K562 (cell line): Measurements from ENCODE around the gene CIAO2B. TPM values are rescaled to one million over a fixed set of nuclear protein-coding genes. Genes with fewer than 3 reads are reported as not detected.

Experiments used
- ARID3B ChIP-seq: fragments of 250-450 bp; sonication (Bioruptor Pico); IDR thresholded peaks from 2 replicates; pipeline ENCODE4 v1.4.0; 2020; ENCODE audit warnings: borderline replicate concordance
- BRD4 ChIP-seq: fragments of 200-600 bp; sonication (generic); IDR thresholded peaks from 2 replicates; pipeline ENCODE4 v1.6.1; 2017; ENCODE audit warnings: inconsistent platforms
- CHD4 ChIP-seq: fragments of 200-600 bp; sonication (generic); IDR thresholded peaks from 3 replicates; pipeline ENCODE4 v1.6.1; 2012; ENCODE audit warnings: low read depth, mild to moderate bottlenecking, mixed read lengths, low read length, inconsistent platforms; ENCODE audit not compliant: insufficient read depth, insufficient replicate concordance, poor library complexity, severe bottlenecking
- CTBP1 ChIP-seq: fragments of 450-650 bp; IDR thresholded peaks from 2 replicates; pipeline ENCODE4 v1.6.1; 2016; ENCODE audit warnings: borderline replicate concordance
- FOSL1 ChIP-seq: fragments of 200-800 bp; sonication (Bioruptor generic); conservative IDR thresholded peaks from 2 replicates; pipeline ENCODE4 v1.6.1; 2016; ENCODE audit warnings: missing genetic modification characterization, missing compliant biosample characterization
- GTF2B ChIP-seq: IDR thresholded peaks from 2 replicates; pipeline ENCODE4 v1.6.1; 2011; ENCODE audit not compliant: insufficient read length; ENCODE audit errors: extremely low read depth
- HDAC1 ChIP-seq, 2 experiments: fragments of 450-650 bp; IDR thresholded peaks; 2 replicates each; pipeline ENCODE4 v1.6.1; 2016 to 2017; ENCODE audit warnings: inconsistent platforms in 1 of 2, mild to moderate bottlenecking in 1 of 2, moderate library complexity in 1 of 2
- HOXB6 ChIP-seq: fragments of 250-450 bp; sonication (Bioruptor Pico); IDR thresholded peaks from 2 replicates; pipeline ENCODE4 v1.5.1; 2022; ENCODE audit warnings: mild to moderate bottlenecking, borderline replicate concordance
- MYBL2 ChIP-seq, 2 experiments: fragments of 450-650 bp in 1 of 2; sonication (generic) in 1 of 2; formaldehyde crosslinking in 1 of 2; IDR thresholded peaks; 2 replicates each; pipeline versions ENCODE4 v1.6.1 to v1.8.1; 2017 to 2022; ENCODE audit warnings: borderline replicate concordance in 1 of 2, inconsistent platforms in 1 of 2, low read depth in 1 of 2, mild to moderate bottlenecking in 1 of 2, missing genetic modification reagents in 1 of 2, moderate library complexity in 1 of 2
- RBM25 ChIP-seq: fragments of 200-400 bp; formaldehyde crosslinking; IDR thresholded peaks from 2 replicates; pipeline ENCODE4 v1.6.1; 2018; ENCODE audit warnings: low read length, low read depth, moderate library complexity; ENCODE audit not compliant: severe bottlenecking
- ZC3H4 ChIP-seq: sonication (generic); formaldehyde crosslinking; IDR thresholded peaks from 2 replicates; pipeline ENCODE4 v1.9.0; 2021; ENCODE audit warnings: missing genetic modification reagents, borderline replicate concordance
- ZNF165 ChIP-seq: fragments of 250-450 bp; sonication (Bioruptor Pico); IDR thresholded peaks from 2 replicates; pipeline ENCODE4 v1.4.0; 2020; ENCODE audit warnings: borderline replicate concordance
- ZNF280A ChIP-seq: fragments of 450-650 bp; IDR thresholded peaks from 2 replicates; pipeline ENCODE4 v1.6.1; 2018; ENCODE audit warnings: mild to moderate bottlenecking, low read depth; ENCODE audit not compliant: partially characterized antibody
- ZNF318 ChIP-seq, 2 experiments: fragments of 450-650 bp; IDR thresholded peaks; 2 replicates each; pipeline ENCODE4 v1.6.1; 2016; ENCODE audit warnings: mild to moderate bottlenecking in 2 of 2, borderline replicate concordance in 1 of 2, low read depth in 1 of 2, moderate library complexity in 1 of 2
- ZNF324 ChIP-seq: fragments of 250-450 bp; sonication (Bioruptor Pico); IDR thresholded peaks from 2 replicates; pipeline ENCODE4 v1.4.0; 2020; ENCODE audit warnings: mild to moderate bottlenecking
- polyA plus RNA-seq, 8 experiments: library from polyadenylated mRNA; depleted of rRNA in 4 of 8; stranded (reverse) in 5 of 8; unstranded in 3 of 8; fragments of >200 nt; fragmentation: Nextera tagmentation in 2 of 8; fragmentation: Illumina TruSeq in 1 of 8; extraction: Ambion mirVana in 2 of 8; extraction: Trizol in 1 of 8; gene quantifications; 2 replicates each; pipeline versions ENCODE4 v1.2.1 to v1.2.3, GENCODE V29; 2011 to 2014; ENCODE audit warnings: inconsistent platforms in 1 of 8, missing spikeins in 1 of 8
- total RNA-seq, 7 experiments: library from RNA; depleted of rRNA in 6 of 7; stranded (reverse); fragments of >200 nt in 6 of 7; fragmentation: Illumina TruSeq in 2 of 7; extraction: Trizol in 2 of 7; gene quantifications; 2 replicates each; pipeline versions ENCODE4 v1.2.1 to v1.2.3, GENCODE V29; 2011 to 2021; ENCODE audit warnings: low replicate concordance in 1 of 7

The CIAO2B gene
- total and polyA plus RNA-seq, 9 of the 15 experiments (the other 6 are each of a cell fraction or from before 2014, with no cell fraction given) = 86.8 to 182 (median 113) TPM

GRCh38 chr16:66930189-66930588 lies 4.0 kb downstream of the CIAO2B start (continued):
- TF ChIP-seq MYBL2 (IDR thresholded peaks at IDR 0.05; ENCODE audit: low read depth) = no peak
- no peak for TF ChIP-seq MYBL2 (CRISPR knock-in tag; IDR thresholded peaks at IDR 0.05; ENCODE audit: borderline replicate concordance)
- TF ChIP-seq CTBP1 = 0 out of 2 replicates have a peak, but pooled peaks have one; percentile 24
- TF ChIP-seq GTF2B = no peak
- peak; percentile 71 for TF ChIP-seq FOSL1
- no peak for TF ChIP-seq ZNF165 (CRISPR knock-in tag)
- TF ChIP-seq ZC3H4 = no peak
- no peak for TF ChIP-seq BRD4
- TF ChIP-seq ZNF324 (CRISPR knock-in tag) = no peak
- TF ChIP-seq HDAC1 (IDR thresholded peaks at IDR 0.05) = no peak
- TF ChIP-seq HOXB6 (CRISPR knock-in tag) = no peak
- TF ChIP-seq ZNF318 (IDR thresholded peaks at IDR 0.05; ENCODE audit: borderline replicate concordance in 1 of 2, low read depth in 1 of 2) = 0 out of 4 replicates have a peak, but pooled peaks of 1 of the 2 experiments have one; percentile 32
- no peak for TF ChIP-seq RBM25
- TF ChIP-seq ZNF280A = no peak
- TF ChIP-seq CHD4 = no peak
- no peak for TF ChIP-seq ARID3B (CRISPR knock-in tag)
- TF ChIP-seq, all 486 proteins: peak for 30
